ENCODE results near the gene KAZN. TPM values are rescaled to one million over a fixed set of nuclear protein-coding genes. Genes with fewer than 3 reads are reported as not detected.

Gene KAZN
- total RNA-seq, 1 donor from 2014 or later, result 1.1 TPM

DNA sequence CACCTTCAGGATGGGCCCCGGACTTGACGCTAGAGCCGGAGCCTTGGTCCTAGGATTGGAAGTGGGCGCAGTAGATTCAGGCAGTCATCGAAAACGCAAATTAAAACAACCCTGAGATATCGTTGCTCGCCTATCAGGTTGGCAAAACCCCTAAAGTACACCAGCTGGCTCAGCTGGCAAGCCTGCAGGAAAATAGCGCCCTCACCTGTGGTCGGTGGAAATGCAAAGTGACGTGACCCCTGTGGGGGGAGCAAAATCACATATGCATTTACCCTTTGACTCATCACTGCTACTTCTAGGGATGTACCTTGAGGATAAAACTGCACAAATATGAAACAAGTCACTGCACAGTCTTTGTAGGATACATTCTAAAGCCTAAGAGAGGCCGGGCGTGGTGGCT, 384.8 kb downstream of the KAZN start:
- intact Hi-C loops (cut with micrococcal nuclease), result loop anchor here (2.0 kb wide), 1 partner anchor 38 kb away; no protein-coding TSS in a partner anchor
- H3K4me3 Mint-ChIP-seq, result no peak overlapping the region

DNA sequence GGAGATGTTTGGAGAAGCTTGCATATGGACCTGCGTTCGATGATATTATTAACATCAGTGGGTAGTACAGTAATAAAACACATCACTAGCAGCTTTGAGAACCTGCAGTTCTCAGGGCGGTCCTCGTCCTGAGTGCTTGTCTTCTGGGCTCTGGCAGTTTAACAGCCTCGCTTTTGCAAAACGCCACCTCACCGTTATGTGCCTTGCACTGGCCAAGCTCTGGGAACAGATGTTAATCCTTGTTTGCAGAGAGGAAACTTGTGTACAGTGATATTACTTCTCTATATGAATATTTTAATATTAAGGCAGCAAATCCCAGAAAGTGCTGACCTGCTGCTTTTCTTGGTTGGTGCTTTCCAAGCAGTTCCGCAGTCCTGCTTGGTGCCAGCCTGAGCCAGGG, 387.7 kb downstream of the KAZN start:
- Mint-ChIP-seq H3K27me3 (no peaks in the 10 kb centered on the region), H3K36me3 (ENCODE audit: low read depth) (no peaks in the 10 kb centered on the region), H3K27ac (no peak overlapping the region), H3K9me3 (no peaks in the 10 kb centered on the region), H3K4me3 (no peak overlapping the region), H3K4me1 (no peaks in the 10 kb centered on the region)
- no peak for DNase-seq
- intact Hi-C loops (cut with micrococcal nuclease), result no loop called here

More for the DNA sequence above, 384.8 kb downstream of the KAZN start:
- Mint-ChIP-seq H3K4me1 (peaks cover 5% of the 10 kb centered on the region), H3K36me3 (ENCODE audit: low read depth) (no peaks in the 10 kb centered on the region), H3K9me3 (no peaks in the 10 kb centered on the region), H3K27me3 (no peaks in the 10 kb centered on the region), H3K27ac (no peak overlapping the region)
- no peak for DNase-seq

DNA sequence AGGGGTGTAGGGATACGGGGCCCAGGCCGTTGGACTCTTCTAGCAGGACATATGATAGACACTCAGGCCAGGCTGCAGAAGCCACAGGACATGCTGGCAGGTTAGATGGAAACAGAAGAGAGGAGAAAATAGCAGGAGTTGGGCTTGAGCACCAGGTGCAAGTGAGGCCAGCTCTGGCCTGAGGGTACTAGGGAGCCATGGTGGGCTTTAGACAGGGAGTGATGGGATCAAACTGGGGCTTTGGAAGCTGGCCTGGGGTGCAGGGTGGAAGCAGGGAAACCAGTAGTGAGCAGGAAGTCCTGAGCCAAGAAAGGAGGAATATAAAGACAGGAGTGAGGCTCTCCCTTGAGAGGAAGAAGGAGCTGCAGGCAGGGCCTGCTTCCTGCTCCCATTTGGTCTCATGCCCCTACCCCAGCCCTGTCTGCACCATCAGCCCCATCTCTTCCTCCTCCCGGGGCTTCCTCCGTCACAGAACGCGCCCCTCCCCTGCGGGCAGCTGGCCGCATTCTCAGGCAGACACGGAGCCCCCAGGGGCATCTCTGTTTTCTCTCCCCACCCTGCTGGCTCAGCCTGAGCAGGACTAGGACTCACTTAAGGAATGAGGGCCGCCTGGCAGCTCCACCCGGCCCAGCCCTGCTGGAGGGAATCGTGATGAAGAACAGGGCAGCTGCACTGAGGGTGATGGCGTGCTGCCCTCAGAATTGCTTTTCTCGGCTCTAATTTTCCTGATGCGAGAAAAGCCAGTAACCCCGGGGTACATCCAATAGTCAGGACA, 389.5 kb downstream of the KAZN start:
- H3K27ac Mint-ChIP-seq, result no peak overlapping the region
- H3K9me3 Mint-ChIP-seq, result no peaks in the 10 kb centered on the region
- H3K4me3 Mint-ChIP-seq, result no peak overlapping the region
- H3K4me1 Mint-ChIP-seq, result no peaks in the 10 kb centered on the region
- H3K27me3 Mint-ChIP-seq, result no peaks in the 10 kb centered on the region
- intact Hi-C loops (cut with micrococcal nuclease), result no loop called here
- no peaks in the 10 kb centered on the region for H3K36me3 Mint-ChIP-seq (ENCODE audit: low read depth)
- DNase-seq, result no peak

DNA sequence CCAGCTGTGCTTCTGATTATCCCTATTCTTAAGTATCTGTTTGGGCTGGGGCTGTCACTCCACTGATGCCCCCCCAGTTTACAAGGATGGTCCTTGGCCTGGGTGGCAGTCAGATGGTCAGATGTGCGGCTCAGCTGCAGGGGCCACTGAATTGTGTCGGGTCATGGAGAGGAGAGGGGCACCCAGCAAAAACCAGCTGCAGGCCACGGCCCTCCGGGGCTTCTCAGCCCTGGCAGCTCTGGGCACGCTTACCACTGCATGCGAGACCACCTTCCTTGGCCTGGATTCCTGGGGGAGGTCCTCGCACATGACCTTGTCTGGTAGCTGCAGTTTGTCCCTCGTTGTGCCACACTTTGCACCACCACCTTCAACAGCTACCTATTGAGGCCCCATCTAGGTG, 390.2 kb downstream of the KAZN start:
- Mint-ChIP-seq H3K4me3 (no peak overlapping the region), H3K27ac (no peak overlapping the region), H3K36me3 (ENCODE audit: low read depth) (no peaks in the 10 kb centered on the region), H3K27me3 (no peaks in the 10 kb centered on the region), H3K9me3 (no peaks in the 10 kb centered on the region), H3K4me1 (no peaks in the 10 kb centered on the region)
- DNase-seq, result no peak
- intact Hi-C loops (cut with micrococcal nuclease), result no loop called here

DNA sequence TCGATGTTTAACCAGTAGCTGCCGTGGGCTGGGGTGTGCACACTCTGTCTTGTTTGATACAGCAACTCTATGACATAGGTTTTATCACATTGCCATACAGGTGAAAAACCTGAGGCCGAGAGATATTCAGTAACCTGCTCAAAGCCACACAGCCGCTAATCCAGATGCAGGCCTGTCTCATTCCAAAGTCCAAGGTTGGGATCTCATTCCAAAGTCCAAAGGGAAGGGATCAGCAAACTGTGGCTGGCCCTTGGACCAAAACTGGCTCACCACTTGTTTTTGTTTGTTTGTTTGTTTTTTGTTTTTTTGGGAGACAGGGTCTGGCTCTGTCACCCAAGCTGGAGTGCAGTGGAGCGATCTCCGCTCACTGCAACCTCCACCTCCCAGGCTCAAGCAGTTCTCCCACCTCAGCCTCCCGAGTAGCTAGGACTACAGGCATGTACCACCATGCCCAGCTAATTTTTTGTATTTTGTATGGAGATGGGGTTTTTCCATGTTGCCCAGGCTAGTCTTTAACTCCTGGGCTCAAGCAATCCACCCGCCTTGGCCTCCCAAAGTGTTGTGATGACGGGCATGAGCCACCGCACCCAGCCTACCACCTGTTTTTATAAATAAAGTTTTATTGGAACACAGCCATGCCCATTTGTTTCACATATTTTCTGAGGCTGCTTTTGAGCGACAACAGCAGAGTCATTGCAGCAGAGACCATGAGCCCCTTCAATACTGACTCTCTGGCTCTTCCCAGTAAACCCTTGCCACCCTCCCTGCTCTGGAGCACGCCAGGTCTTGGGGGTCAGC, 391.6 kb downstream of the KAZN start:
- intact Hi-C loops (cut with micrococcal nuclease), result no loop called here
- DNase-seq, result no peak
- Mint-ChIP-seq H3K4me1 (no peaks in the 10 kb centered on the region), H3K36me3 (ENCODE audit: low read depth) (no peaks in the 10 kb centered on the region), H3K4me3 (no peak overlapping the region), H3K27ac (no peak overlapping the region), H3K27me3 (no peaks in the 10 kb centered on the region), H3K9me3 (no peaks in the 10 kb centered on the region)

DNA sequence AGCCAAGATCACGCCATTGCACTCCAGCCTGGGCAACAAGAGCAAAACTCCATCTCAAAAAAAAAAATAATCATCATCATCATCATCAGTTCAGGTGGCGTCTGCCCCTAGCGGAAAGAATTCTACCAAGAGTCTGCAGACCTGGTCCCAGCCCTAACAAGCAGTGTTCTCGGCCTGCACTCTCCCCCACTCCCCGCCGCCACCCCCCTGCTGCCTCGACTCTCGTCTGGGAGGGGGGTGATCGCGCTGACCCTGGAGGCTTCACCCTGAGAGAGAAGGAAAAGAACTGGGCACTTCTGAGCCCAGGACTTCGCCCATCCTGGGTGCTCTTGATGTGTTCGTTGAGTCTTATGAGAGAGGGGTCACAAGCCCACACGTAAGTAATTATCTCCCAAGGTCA, 394.9 kb downstream of the KAZN start:
- no peak for DNase-seq
- H3K27me3 Mint-ChIP-seq, result no peaks in the 10 kb centered on the region
- no peaks in the 10 kb centered on the region for H3K4me1 Mint-ChIP-seq
- no peaks in the 10 kb centered on the region for H3K9me3 Mint-ChIP-seq
- no peak overlapping the region for H3K4me3 Mint-ChIP-seq
- H3K36me3 Mint-ChIP-seq (ENCODE audit: low read depth), result no peaks in the 10 kb centered on the region
- intact Hi-C loops (cut with micrococcal nuclease), result no loop called here
- no peak overlapping the region for H3K27ac Mint-ChIP-seq

DNA sequence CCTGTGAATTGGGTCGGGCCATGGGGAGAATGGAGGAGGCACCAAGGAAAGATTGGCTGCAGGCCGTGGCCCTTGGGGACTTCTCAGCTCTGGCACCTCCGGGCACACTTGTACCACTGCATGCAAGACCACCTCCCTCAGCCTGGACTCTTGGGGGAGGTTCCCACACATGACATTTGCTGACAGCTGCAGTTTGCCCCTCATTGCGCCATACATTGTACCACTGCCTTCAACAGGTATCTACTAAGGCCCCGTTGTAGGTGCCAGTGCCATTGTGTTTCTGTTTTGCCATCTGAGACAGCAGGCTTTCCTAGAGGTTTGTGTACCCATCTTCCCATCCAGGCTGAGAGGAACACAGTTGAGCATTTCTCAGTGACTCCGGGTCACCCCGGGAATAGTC, 395.7 kb downstream of the KAZN start:
- intact Hi-C loops (cut with micrococcal nuclease), result no loop called here

DNA sequence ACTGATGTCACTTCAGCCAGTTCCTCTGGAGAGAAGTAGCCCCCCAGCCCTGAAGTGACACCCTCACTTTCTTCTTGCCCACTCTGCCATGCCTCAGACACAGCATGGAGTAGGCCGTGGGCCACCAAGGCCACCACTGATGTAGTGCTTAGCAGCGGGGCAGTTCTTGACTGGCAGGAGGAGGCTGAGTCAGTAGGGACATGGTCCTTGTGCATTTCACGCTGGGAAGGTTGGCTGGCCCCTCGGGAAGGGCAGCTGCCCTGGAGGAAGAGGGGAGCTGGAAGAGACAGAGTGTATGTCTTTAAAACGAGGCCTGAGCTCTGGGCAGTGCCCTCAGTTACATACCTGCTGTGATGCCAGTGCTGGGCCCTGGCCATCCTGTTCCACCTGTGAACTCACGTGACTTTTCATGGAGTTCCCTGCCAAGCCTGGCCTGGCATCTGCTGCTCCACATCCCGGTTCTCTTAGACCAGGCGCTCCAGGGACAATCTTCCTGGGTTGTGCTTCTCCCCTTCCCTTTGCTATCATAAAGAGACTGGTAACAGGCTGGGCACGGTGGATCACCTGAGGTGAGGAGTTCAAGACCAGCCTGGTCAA, 396.5 kb downstream of the KAZN start:
- Mint-ChIP-seq H3K27ac (no peak overlapping the region), H3K9me3 (no peaks in the 10 kb centered on the region), H3K4me3 (no peak overlapping the region), H3K27me3 (no peaks in the 10 kb centered on the region), H3K36me3 (ENCODE audit: low read depth) (no peaks in the 10 kb centered on the region), H3K4me1 (no peaks in the 10 kb centered on the region)
- intact Hi-C loops (cut with micrococcal nuclease), result no loop called here
- no peak for DNase-seq

More for the DNA sequence above, 395.7 kb downstream of the KAZN start:
- no peak overlapping the region for H3K4me3 Mint-ChIP-seq
- no peaks in the 10 kb centered on the region for H3K9me3 Mint-ChIP-seq
- no peak for DNase-seq
- no peaks in the 10 kb centered on the region for H3K4me1 Mint-ChIP-seq
- no peaks in the 10 kb centered on the region for H3K27me3 Mint-ChIP-seq
- H3K36me3 Mint-ChIP-seq (ENCODE audit: low read depth), result no peaks in the 10 kb centered on the region
- H3K27ac Mint-ChIP-seq, result no peak overlapping the region

DNA sequence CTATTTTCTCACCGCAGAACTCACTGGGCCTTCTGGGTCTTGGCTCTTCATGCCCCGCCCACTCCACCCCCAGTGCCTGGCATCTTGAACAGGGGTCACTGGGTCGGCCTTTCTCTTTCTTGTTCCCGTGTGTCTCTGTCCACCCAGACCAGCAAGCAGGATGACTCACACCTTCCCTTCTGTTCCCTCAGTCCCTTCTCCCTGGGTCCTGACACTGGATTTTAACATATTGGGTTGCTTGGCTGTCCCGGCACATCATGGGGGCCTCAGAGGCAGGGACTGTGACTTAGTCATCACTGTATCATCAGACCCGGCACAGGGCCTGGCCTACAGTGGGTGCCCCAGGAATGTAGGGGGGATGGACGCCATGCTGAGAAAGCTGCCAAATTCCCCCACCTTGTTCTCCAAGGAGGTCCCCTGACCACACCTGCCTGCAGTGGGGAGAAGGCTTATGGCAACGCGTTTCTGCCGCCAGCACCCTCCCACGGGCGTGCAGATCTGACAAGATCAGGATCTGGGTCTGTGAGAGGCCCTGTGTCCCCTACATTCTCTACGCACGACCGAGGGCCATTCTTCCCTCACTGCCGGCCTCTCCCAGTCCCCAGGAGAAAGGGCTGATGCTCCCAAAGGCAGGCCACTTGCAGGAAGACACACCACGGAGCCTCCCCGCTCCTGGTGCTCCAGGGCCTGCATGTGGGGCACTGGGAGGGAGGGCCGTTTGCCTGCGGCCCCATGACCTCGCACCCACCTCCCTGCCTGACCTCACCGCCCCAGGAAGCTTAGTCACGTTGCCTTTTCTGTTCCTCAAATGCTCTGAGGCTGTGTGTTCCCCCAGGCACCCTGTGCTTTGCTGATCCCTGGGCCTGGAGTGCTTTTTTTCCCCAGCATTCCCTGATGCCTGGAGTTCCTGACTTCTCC, 397.9 kb downstream of the KAZN start:
- no peak overlapping the region for H3K27ac Mint-ChIP-seq
- no peaks in the 10 kb centered on the region for H3K9me3 Mint-ChIP-seq
- intact Hi-C loops (cut with micrococcal nuclease), result no loop called here

DNA sequence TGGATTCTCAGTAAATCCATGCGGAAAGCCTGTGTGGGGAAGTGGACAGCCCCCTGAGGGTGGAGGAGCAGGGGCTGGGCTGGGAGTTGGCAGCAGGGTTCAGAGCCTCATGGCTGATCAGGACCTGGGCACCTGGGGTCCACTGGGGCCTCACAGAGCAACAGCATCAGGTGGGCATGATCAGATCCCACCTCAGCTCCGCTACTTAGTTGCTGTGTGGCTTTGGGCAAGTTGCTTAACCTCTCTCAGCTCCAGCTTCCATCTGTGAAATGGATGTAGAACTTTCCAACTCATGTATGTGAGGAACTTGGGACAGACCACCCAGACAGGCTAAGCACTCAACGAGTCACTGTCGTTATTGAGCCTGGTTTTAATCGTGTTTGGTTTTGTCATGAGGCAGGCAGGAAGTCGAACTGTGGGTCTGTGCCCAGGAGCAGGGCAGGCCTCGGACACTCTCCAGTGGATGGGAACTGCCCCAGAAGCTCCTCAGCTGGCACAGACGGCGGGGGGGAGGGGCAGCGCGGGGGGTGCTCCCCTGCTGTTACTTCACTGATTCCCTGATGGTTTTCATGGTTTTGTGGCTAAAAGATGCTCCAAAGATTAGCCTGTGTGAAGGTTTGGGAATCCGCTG, 399.3 kb downstream of the KAZN start:
- Mint-ChIP-seq H3K4me1 (no peaks in the 10 kb centered on the region), H3K4me3 (no peak overlapping the region), H3K27ac (no peak overlapping the region), H3K27me3 (no peaks in the 10 kb centered on the region), H3K36me3 (ENCODE audit: low read depth) (no peaks in the 10 kb centered on the region), H3K9me3 (no peaks in the 10 kb centered on the region)
- no peak for DNase-seq
- intact Hi-C loops (cut with micrococcal nuclease), result no loop called here

More for the DNA sequence above, 397.9 kb downstream of the KAZN start:
- H3K36me3 Mint-ChIP-seq (ENCODE audit: low read depth), result no peaks in the 10 kb centered on the region
- no peaks in the 10 kb centered on the region for H3K27me3 Mint-ChIP-seq
- H3K4me1 Mint-ChIP-seq, result no peaks in the 10 kb centered on the region
- no peak overlapping the region for H3K4me3 Mint-ChIP-seq
- no peak for DNase-seq

DNA sequence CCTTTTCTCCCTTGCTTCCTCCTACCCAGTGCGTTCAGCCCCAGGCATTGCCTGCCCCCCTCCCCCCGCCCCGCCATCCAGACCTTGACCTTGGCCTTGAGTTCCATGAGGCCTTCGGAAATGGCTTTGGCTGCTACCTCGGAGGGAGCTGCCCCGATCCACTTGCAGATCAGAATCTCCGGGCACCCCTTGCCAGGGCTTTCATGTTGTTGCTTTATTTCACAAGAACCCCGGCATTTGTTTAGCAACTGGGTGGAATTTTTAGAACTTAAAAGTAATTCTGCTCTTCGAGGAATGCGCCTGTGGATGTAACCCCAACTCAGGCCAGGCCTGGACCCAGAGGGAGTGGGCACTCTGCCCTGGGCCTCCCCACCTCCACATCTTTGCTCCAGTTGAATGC, 401.0 kb downstream of the KAZN start:
- Mint-ChIP-seq H3K36me3 (ENCODE audit: low read depth) (no peaks in the 10 kb centered on the region), H3K27ac (no peak overlapping the region), H3K4me1 (no peaks in the 10 kb centered on the region), H3K27me3 (no peaks in the 10 kb centered on the region), H3K9me3 (no peaks in the 10 kb centered on the region), H3K4me3 (no peak overlapping the region)
- no peak for DNase-seq
- intact Hi-C loops (cut with micrococcal nuclease), result no loop called here

DNA sequence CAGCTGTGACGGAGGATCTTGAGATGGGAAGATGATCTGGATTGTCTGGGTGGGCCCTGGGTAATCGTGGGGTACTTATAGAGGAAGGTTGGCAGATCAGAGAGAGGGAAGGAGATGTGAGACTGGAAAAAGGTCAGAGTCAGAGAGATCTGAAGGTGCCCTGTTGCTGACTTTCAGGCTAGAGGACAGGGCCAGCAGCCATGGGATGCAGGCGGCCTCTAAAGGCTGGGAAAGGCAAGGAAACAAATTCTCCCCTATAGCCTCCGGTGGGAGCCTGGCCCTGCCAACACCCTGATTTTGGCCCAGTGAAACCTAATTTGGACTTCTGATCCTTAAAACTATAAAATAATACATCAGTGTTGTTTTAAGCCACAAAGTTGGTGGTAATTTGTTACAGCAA, 401.5 kb downstream of the KAZN start:
- Mint-ChIP-seq H3K4me3 (no peak overlapping the region), H3K9me3 (no peaks in the 10 kb centered on the region), H3K27me3 (no peaks in the 10 kb centered on the region), H3K27ac (no peak overlapping the region), H3K36me3 (ENCODE audit: low read depth) (no peaks in the 10 kb centered on the region), H3K4me1 (no peaks in the 10 kb centered on the region)
- intact Hi-C loops (cut with micrococcal nuclease), result no loop called here
- DNase-seq, result no peak

DNA sequence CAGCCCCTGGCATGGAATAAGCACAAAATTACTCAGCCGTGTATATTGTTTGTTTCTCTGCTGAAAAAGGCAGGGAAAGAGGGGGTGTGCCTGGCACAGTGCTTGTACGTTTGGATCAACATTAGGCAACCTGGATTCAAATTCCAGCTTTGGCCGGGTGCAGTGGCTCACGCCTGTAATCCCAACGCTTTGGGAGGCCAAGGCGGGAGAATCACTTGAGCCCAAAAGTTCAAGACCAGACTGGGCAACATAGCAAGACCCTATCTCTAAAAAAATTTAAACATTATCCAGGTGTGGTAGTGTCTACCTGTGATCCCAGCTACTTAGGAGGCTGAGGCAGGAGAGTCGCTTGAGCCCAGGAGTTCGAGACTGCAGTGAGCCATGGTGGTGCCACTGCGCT, 402.2 kb downstream of the KAZN start:
- no peaks in the 10 kb centered on the region for H3K9me3 Mint-ChIP-seq
- no peak for DNase-seq
- no peak overlapping the region for H3K27ac Mint-ChIP-seq
- H3K27me3 Mint-ChIP-seq, result no peaks in the 10 kb centered on the region
- no peak overlapping the region for H3K4me3 Mint-ChIP-seq
- H3K36me3 Mint-ChIP-seq (ENCODE audit: low read depth), result no peaks in the 10 kb centered on the region
- no peaks in the 10 kb centered on the region for H3K4me1 Mint-ChIP-seq
- intact Hi-C loops (cut with micrococcal nuclease), result no loop called here

All from activated CD4-positive, alpha-beta T cell treated with anti-CD3 and anti-CD28 coated beads, Interleukin-2, amount 10 ng/mL, durations not matched to agents 24 days and 14 days (primary cell).